Measurements from ENCODE around the gene KIF6.
"Not testable (repeated sequence)": the region's sequence is repeated elsewhere in the genome, so short reads cannot be mapped to it uniquely, and the experiment has no call there.

The KIF6 gene, protein sequence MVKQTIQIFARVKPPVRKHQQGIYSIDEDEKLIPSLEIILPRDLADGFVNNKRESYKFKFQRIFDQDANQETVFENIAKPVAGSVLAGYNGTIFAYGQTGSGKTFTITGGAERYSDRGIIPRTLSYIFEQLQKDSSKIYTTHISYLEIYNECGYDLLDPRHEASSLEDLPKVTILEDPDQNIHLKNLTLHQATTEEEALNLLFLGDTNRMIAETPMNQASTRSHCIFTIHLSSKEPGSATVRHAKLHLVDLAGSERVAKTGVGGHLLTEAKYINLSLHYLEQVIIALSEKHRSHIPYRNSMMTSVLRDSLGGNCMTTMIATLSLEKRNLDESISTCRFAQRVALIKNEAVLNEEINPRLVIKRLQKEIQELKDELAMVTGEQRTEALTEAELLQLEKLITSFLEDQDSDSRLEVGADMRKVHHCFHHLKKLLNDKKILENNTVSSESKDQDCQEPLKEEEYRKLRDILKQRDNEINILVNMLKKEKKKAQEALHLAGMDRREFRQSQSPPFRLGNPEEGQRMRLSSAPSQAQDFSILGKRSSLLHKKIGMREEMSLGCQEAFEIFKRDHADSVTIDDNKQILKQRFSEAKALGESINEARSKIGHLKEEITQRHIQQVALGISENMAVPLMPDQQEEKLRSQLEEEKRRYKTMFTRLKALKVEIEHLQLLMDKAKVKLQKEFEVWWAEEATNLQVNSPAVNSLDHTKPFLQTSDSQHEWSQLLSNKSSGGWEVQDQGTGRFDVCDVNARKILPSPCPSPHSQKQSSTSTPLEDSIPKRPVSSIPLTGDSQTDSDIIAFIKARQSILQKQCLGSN

DNA sequence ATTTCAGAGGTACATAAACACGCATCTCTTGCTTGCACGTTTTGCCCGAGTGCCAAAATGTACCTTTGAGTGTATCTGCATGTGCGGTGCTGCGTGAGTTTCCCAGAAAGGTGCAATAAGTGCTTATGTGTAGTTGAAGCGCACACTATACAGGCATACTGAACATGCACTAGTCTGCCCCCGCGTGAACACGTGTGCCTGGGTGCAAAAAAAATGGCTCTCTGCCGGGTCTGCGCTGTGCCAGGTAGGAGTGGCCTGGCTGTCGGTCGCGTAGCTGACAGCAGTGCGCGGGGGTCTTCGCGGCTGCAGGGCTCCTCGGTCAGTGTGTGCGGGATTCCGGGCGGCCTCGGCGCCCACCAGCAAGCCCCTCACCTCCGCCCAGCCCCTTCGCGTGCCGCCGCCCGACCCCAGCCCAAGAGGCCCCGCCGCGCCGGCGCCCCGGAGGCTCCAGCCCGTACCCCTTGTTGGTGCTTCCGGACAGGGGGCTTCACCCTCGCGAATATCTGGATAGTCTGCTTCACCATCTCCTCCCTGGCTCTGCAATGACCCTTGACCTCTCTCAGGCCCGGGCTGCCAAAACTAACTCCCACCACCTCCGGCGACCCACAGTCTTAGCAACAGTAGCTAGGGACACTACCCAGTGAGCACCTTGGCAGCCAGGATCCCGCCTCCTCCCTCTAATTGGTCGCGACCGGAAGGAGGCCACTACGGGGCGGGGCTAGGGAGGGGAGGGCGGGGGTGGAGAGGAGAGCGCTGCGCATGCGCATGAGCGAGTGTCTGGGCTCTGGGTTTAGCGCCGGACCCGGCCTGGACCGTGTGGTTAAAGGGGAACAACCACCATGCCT, at the start of gene KIF6:
KIF6 (minus strand) TSS at position 622 of the 845 bp plus-strand sequence; CDS start at position 524, 98 bp downstream.
- peak; percentile 77 for DNase-seq

DNA sequence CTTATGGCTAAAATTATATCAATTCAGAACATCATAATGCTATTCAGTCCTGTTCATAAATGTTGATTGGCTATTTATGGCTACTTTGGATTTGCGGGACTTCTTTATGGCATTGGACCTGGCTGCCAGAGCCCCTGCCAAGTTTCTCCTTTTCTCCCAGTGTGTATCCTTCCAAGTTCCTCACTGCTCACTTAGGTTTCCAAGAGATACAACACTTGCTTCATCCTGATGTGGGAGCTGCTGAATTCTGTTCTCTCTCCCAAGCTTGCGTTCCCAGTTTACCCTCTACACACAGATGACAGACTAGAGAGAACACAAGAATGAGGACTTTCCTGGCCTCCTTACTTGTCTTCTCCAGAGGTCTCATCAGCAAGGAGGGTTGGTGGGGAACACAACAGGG, 48.6 kb upstream of the KIF6 start:
- DNase-seq: no peak

DNA sequence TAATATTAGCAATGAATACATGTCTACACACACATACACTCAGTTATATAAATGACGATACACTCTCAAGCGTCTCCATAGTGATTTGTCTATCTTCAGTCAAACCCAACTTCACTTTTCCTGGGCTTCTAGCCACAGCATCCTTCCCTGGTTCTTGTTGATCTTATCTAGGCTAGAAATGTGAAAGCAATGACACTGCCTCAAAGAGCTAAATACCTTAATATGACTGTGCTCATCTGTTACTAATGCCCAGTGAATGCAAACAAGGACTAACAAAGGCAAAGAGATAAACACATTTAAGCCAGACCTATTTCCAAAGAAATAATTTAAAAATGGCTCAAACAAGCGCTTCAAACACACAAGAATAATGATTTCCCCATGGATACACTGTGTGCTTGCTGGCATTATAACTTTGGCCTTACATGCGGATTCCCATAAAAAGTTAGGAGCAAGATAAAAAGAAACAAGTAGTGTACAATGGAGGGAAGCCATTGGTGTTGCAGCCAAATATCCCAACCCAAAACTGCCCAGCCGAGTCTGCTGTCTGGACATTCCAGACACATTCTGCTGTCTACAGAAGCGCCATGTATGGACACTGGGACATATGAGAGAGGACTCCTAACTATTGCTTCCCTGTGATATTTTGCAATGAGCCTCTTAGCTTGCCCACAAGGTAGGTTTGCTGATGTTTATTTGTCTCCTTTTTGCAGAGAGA, 47.5 kb upstream of the KIF6 start:
- no peak for DNase-seq

DNA sequence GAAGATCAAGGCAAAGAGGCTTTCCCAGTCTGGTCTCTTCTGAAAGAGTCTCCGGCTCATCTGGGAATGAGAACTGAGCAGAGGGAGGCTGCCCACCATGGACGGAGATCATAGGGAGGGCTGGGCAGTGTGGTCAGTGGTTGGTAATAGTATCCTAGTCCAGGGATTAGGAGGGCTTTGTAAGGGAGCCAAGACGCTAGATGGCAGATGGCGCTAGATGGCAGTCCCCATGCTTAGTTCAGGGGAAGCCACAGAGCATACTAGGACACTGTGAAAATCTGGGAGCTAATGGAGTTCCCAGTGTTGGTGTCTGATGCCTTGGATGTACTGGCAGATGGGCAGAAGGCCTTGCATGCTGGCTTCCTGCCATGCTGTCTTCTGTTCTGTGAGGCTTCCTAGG, 45.2 kb upstream of the KIF6 start:
- DNase-seq: no peak

DNA sequence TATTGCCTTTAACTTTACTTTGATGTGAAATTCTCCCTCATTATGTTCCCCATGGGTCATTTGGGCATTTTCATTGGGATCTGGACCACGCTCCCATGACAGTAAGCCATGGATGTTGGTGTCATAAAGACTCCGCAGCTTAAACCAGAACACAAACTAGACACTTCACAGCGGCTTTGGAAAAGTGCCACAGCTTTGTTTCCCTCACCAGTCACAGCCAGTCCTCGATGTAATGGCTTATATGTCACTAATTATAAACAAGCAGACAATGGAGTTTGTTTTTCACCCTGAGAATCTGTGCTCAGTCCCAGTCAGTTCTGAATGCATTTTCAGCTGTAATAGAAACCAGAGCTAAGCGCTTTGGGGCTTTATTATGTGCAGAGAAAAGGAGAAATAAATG, 43.8 kb upstream of the KIF6 start:
- no peak for DNase-seq

DNA sequence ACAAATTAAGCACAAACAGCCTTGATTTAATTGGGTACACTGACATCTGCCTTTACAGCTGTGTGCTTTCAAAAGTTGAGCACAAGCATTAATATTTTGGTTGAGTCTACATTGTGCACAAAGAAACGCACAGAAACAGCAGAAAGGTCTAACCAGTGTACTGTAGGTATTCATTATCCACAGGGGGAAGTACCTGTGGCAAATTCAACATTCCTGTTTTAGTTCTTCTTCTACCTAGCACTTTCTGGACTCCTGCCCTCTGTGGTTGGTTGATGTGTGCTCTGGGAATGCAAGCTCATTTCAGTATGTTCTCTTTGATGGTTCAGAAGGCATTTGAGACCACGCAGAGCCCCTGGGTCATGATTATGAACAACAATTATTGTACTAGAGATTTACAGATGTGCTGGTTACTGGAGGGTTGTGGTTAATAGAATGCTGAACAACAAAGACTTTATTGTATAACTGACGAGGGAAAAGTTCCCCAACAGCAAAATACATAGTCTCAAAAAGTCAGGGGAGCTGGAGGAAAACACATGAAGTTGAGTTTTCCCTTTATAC, 40.4 kb upstream of the KIF6 start:
- DNase-seq: no peak

DNA sequence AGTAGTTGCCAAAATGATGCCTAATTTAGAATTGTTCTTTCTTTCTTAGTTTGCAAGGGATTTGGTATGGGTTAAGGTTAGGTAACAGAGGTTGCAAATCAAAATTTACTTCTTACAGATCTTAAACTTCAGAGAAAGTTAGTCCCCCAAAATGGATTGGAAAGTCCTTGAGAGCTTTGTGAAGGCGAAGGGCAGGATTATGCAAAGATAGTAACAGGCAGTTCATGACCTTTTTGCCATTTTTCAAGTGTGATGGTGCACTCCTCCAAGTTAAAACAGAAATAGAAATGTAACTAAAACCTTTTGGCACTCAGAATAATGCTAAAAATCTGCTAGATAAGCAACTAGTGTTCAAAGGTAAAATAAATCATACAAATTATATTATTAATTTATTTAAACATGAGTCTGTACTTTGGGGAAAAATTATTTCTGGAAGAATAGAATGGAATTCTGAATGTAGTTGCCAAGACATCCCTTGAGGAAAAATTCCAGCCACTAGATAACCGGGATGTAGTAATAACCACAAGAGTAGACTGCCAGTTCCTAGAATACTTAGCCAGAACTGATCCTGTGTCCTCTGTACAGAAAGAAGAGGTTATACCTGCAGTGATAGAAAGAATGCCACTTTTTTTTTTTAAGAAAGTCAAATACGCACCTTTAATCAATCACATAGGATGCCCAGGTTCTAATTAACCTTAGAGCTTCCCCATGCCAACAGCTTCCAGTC, 35.2 kb upstream of the KIF6 start:
- DNase-seq: no peak

DNA sequence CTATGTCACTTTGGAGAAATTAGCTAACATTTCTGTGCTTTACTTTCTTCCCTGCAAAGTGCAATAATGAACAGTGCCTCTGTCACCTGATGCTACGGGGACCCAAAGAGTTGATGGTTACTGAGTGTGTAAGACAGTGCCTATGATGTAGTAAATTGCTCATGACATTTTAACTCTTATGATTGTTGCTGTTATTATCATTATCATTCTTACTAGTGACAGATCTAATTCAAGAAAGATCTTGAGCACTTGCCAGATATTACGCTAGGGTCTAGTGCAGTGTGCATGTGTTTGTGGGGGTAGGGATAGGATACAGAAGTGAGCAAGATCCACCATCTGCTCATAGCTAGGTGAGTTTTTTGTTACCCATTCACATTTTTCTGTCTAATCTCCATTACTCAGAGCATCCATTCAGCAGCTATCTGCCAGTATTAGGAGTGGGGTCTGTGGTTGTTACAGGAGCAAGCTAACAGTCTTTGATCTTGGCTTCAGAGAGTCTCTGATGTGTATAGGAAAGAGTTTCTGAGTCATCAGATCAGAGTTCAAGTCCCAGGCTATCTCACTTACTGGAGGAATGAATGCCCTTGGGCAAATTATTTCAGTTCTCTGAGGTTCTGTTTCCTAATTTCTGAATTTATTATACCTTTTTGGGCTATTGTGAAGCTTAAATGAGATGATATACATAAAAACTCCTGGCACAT, 33.8 kb upstream of the KIF6 start:
- no peak for DNase-seq

DNA sequence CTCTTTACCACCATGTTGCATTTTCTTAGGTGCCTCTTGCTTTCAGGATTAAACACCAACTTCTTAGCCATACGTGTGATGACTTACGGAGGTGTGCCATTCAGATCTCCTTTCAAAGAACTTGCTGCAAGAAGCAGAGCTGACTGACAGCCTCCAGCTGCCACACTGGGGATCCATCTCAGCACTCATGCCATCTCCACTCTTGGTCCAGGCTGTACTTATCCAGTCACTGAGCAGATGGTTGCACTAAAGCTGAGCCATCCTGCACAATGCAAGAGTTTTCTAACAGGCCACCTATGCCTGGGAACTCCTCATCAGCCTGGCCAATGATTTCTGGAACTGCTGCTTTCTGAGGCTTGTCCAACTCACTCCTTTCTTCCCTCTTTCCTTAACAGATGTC, 31.4 kb upstream of the KIF6 start:
- DNase-seq: no peak

DNA sequence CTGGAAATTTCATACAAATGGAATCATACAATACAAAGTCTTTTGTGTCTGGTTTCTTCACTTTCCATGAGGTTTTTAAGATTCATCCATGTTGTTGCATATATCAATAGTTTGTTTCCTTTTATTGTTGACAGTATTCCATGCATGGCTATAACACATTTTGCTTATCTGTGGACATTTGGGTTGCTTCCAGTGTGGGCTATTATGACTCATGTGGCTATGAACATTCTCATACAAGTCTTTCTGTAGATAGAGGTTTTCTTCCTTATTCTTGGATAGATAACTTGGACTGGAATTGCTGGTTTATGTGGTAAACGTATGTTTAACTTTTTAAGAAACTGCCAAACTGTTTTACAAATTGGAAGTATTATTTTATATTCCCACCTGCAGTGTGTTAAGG, 30.0 kb upstream of the KIF6 start:
- no peak for DNase-seq

DNA sequence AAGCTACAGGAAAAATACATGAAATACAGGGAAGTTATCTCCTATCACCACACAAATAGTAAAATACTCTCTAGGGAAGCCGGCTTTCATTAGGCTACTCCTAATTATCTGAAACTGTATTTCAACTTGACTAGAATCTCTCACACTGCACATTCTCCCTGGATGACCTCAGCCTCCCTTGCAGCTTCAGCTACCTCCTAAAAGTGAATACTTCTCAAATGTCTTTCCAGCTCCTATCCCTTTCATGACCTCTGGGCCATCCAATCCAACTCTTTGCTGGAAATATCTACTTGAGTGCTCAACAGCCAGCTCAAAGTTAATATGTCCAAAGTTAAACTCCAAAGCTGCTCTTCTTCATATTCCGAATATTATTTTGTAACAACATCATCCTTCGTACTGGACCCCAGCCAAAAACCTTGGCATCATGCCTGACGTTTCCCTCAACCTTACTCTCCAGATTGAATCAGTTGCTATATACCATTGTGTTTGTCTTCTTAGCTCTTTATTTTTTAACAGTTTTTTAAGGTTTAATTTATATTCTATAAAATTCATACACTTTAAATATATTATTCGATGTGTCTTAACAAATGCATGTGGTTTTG, 29.4 kb upstream of the KIF6 start:
- DNase-seq: no peak

DNA sequence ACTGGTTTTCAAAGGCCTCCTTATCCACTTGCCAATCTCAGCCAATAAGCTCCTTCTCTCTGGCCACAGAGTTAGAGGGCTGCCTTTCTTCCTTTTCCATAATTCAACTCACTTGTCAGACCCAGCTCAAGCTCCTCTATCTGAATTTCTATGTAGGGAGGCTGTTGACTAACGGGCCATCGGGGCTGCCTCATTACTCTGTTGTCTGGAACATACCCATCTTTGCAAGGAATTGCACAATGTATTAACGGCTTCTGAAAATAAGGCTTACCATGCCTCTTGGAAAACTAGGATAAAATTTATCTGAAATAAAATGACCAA, 28.5 kb upstream of the KIF6 start:
- no peak for DNase-seq

DNA sequence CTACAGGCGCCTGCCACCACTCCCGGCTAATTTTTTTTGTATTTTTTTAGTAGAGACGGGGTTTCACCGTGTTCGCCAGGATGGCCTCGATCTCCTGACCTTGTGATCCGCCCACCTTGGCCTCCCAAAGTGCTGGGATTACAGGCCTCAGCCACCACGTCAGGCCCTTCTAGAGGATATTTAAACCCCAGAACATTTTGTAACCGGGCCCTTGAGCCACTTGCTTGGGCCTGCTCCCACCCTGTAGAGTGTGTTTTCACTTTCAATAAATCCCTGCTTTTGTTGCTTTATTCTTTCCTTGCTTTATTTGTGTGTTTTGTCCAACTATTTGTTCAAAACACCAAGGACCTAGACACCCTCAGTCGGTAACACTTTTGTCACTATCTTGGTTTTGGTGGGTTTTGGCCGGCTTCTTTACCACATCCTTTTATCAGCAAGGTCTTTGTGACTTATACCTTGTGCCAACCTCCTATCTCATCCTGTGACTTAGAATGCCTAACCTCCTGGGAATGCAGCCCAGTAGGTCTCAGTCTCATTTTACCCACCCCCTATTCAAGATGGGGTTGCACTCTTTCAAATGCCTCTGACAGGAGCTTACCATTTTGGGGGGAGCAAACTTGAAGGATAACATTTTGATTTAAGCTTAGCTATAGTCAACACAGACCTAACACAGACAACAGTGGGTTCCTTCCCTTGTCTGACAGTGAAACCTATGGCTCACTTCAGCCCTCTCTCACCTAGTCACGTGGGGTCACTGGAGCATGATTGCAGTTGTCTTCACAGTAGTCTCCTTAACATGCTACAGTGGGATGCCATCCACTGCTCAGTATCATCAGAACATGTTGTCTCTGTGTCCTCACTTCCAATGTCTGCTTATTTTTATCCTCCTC, 27.9 kb upstream of the KIF6 start:
- no peak for DNase-seq

DNA sequence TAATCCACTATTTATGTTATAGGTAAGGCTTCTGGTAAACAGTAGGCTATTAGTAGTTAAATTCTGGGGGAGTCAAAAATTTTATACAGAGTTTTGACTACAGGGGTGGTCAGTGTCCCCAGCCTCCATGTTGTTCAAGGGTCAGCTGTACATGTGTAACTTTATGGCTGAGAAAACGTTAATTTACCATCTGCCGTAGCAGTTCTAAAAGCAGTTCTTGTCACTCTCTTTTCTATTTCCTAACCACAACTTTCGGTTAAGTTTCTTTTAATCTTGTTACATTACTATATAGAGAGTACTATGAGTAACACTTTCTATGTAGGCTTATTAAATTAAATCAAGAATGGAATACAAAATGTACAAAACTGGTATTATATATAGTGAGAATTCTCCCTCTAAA, 21.6 kb upstream of the KIF6 start:
- DNase-seq: no peak

DNA sequence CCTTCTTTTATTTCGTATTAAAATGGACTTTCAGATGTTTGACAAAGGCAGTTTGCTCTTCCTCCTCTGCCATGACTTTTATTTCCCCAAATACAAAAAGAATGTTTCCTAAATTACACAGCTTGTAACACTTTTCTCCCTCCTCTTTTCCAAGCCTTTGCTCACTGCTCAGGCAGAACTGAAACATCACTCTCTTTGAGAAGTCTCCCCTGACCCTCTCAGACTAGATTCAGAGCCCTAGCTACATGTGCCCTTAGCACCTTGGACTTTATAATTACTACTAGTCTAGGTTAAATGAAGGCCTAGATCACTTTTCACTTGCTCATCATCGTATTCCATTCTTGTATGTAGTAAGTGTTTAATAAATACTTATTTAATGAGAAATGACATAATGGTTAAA, 8.5 kb upstream of the KIF6 start:
- no peak for DNase-seq

DNA sequence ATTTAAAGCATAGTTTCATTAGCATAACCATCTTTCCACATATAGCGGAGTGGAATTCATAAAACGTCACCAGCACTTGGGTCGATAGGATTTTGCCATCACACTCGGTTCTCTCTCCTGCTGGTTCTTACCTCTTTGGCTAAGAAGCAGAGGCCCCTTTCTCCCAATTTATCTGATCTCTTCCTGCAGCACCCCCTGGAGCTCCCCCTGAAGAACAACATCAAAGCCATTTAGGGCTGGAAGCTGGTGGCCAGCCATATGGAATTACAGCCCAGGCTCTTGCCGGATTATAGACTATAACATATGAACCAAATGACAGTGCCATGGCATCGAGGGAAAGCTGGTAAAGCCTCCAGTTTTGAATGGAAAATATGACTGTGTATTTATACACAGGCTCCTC, 6.4 kb upstream of the KIF6 start:
- DNase-seq: no peak

DNA sequence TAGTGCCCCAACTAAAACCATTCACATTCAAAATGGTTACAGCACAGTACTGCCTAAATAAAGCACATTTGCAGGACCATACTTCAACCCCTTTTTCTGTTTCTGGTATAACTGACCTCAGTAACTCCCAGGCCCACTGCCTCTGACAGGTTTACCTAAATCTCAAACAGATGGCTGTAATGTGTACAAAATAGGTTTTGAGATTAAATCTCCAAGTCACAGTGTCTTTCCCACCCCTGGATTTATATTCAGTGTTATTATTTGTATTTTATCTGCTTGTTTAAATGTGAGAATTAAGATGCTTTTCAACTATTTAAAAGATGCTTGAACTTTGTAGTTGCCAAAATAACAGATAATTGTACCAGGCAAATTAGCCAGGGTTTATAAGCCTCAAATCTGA, 4.7 kb upstream of the KIF6 start:
- DNase-seq: no peak

DNA sequence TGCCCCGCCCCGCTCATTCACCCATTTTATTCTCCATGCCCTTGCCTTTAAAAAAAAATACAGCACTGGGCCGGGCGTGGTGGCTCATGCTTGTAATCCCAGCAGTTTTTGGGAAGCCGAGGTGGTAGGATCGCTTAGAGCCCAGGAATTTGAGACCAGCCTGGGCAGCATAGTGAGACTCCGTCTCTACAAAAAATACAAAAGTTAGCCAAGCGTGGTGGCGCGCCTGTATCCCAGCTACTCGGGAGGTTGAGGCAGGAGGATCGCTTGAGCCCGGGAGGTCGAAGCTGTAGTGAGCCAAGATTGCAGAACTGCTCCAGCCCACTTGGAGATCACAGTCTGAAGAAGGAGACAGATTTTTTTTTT, 407 bp upstream of the KIF6 start:
- no peak for DNase-seq

DNA sequence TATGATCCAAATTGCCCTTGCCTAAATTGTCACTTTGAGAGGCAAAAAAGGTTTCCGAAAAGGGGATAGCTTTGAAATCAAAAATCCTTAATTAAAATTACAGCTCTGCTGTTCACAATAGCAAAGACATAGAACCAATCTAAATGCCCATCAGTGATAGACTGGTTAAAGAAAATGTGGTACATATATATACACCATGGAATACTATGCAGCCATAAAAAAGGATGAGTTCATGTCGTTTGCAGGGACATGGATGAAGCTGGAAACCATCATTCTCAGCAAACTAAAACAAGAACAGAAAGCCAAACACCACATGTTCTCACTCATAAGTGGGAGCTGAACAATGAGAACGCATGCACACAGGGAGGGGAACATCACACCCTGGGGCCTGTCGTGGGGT, 1.9 kb downstream of the KIF6 start:
- not testable (repeated sequence) for DNase-seq

DNA sequence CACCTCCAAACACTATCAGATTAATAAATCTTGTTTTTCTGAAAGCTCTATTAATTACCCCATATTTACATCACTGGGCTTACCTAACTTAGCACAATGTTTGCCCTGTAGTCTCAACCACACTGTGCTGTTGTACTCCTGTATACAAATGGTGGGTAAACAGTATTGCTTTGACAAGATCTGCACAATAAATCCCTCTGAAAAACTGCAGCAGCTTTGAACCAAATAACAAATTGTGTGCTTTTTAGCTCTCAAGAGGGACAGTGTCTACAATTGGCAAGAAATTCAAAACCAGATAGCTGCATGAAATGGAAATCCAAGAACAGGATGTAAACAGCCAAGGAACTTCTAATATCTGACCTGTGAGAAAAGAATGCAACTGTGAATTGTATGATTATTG, 10.4 kb downstream of the KIF6 start:
- no peak for DNase-seq
